HEK293T (cell line): ENCODE measurements around the gene CLHC1.

Experiments
- FOXK2 ChIP-seq: fragments of 450-650 bp; IDR thresholded peaks from 2 replicates; pipeline ENCODE4 v1.6.1; 2016; ENCODE audit warnings: mild to moderate bottlenecking
- HDGF ChIP-seq: fragments of 450-650 bp; IDR thresholded peaks from 2 replicates; pipeline ENCODE4 v1.6.1; 2017; ENCODE audit warnings: antibody characterized with exemption, borderline replicate concordance
- TARDBP ChIP-seq: fragments of 450-650 bp; IDR thresholded peaks from 2 replicates; pipeline ENCODE4 v1.6.1; 2016
- ZNF384 ChIP-seq: fragments of 450-650 bp; IDR thresholded peaks from 2 replicates; pipeline ENCODE4 v1.6.1; 2016

- no peak for TF ChIP-seq HDGF
- no peak for TF ChIP-seq FOXK2
- no peak for TF ChIP-seq ZNF384
- TF ChIP-seq TARDBP, result no peak
These were observed 68.1 kb downstream of the CLHC1 start for GRCh38 chr2:55163941-55164390.
